ENCODE data around the gene RNASE12. TPM values are rescaled to one million over a fixed set of nuclear protein-coding genes. Genes with fewer than 3 reads are reported as not detected.
A peak's percentile ranks its signal among the peaks of the same experiment; 100 is the strongest.

The RNASE12 gene
- total RNA-seq, 3 donors from 2014 or later, result not detected

DNA sequence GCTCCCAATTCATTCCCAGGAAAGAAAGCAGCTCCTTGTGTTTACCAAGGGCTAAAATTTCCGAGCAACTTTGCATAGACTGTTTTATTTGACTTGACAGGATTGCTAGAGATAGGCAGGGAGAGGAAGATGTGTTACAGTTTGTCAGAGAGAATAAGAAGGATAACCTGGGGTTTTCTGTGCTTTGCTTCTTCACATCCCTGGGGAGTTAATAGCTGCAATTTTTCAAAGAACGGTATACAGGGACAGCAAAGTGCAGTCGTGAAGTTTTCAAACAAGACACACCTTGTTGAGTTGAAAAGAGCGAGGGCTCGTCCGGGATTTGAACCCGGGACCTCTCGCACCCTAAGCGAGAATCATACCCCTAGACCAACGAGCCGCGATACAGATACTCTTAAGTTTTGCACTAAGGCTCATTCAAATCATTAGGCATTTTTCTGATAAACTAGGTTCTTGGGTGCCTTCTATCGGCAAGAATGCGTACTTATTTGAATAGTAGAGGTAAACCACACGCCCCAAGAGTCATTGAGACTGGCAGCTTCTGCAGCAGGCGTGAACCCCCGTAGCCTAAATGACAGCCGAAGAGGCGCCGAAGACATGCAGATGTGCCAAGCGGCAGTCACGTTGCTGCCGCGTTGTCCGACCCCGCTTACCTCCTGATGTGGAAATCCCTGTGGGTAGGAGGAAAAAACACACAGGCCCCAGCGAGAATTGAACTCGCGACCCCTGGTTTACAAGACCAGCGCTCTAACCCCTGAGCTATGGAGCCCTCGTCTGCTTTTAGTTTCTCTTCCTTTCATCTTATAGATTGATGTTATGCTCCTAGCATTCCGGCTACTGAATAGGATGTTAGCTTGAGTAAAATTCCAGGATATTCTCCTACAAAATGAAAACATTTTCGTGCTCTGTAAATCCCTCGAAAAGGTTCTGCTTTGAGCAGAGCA lies 22.2 kb upstream of the RNASE12 start:
- Histone ChIP-seq H3K27me3 (no peaks in the 10 kb centered on the region), H3K36me3 (no peaks in the 10 kb centered on the region), H3K4me1 (no peaks in the 10 kb centered on the region), H3K9me3 (no peaks in the 10 kb centered on the region), H3K27ac (peak overlapping the region; percentile 74 to 83), H3K4me3 (peak overlapping the region; percentile 42 to 69 (median 62))
- peak; percentile 71 to 84 for DNase-seq (ENCODE audit: low spot score in 2 of 2)
- intact Hi-C loops (cut with DNase I; ENCODE audit: low total_unique reads), result loop anchor here (5.0 kb wide), 1 partner anchor 69 kb away; the partner anchor contains the start of gene RNASE4
- TF ChIP-seq, protein P1, sequence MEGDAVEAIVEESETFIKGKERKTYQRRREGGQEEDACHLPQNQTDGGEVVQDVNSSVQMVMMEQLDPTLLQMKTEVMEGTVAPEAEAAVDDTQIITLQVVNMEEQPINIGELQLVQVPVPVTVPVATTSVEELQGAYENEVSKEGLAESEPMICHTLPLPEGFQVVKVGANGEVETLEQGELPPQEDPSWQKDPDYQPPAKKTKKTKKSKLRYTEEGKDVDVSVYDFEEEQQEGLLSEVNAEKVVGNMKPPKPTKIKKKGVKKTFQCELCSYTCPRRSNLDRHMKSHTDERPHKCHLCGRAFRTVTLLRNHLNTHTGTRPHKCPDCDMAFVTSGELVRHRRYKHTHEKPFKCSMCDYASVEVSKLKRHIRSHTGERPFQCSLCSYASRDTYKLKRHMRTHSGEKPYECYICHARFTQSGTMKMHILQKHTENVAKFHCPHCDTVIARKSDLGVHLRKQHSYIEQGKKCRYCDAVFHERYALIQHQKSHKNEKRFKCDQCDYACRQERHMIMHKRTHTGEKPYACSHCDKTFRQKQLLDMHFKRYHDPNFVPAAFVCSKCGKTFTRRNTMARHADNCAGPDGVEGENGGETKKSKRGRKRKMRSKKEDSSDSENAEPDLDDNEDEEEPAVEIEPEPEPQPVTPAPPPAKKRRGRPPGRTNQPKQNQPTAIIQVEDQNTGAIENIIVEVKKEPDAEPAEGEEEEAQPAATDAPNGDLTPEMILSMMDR (IDR thresholded peaks at IDR 0.05), result peak; percentile 88 to 97 (median 96)
- TF ChIP-seq POLR2A (IDR thresholded peaks at IDR 0.05) (no peak), POLR2AphosphoS5 (IDR thresholded peaks at IDR 0.05) (peak; percentile 70 to 85 (median 79))

DNA sequence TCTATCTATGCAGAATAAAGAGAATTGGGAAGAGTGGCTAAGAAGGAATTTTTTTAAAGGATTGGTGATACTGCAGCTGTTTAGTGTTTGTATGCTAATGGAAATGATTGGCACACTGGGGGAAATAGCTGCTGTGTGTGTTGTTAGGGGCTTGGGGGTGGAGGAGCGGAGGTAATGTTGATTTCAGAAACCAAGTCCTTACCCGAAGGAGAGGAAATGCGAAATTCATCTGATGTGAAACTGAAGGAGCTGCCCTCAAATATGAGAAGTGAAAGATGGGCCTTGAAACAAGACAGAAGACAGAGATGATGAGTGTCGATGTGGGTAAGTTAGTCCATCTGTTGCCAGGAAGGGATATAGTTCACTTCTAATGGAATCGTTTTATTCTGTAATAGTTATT lies 21.2 kb upstream of the RNASE12 start:
- TF ChIP-seq POLR2AphosphoS5 (IDR thresholded peaks at IDR 0.05) (no peak), POLR2A (IDR thresholded peaks at IDR 0.05) (no peak)
- TF ChIP-seq, protein P1 (IDR thresholded peaks at IDR 0.05), result no peak
- DNase-seq (ENCODE audit: low spot score in 2 of 2), result no peak
- Histone ChIP-seq H3K27me3 (no peaks in the 10 kb centered on the region), H3K36me3 (no peaks in the 10 kb centered on the region), H3K4me1 (no peaks in the 10 kb centered on the region), H3K9me3 (no peaks in the 10 kb centered on the region), H3K27ac (peak overlapping the region in 1 of 2 donors; percentile 83), H3K4me3 (no peak overlapping the region)
- intact Hi-C loops (cut with DNase I; ENCODE audit: low total_unique reads), result loop anchor here (5.0 kb wide), 1 partner anchor 70 kb away; the partner anchor contains the start of gene RNASE4

DNA sequence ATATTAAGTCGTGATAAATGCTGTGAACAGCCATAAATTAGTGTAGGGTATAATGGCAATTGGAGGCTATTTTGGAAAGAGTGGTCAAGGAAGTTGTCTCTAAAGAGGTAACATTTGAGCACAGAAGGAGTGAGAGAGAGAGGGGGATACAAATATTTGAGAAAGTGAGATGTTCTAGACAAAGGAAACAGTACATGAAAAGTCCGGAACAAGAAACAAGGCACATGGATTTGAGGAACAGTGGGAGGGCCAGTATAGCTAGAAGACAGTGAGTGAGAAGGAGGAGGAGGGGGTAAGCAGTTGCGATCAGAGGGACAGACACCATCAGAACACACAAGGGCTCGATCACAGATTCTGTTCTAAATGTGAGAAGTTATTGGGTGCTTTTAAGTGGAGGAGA lies 20.1 kb upstream of the RNASE12 start:
- H3K27me3 ChIP-seq, result no peaks in the 10 kb centered on the region
- H3K4me1 ChIP-seq, result no peaks in the 10 kb centered on the region
- H3K4me3 ChIP-seq, result no peak overlapping the region
- TF ChIP-seq, protein P1 (IDR thresholded peaks at IDR 0.05), result no peak
- TF ChIP-seq POLR2A (IDR thresholded peaks at IDR 0.05), result no peak
- no peak for TF ChIP-seq POLR2AphosphoS5 (IDR thresholded peaks at IDR 0.05)
- H3K27ac ChIP-seq, result peak overlapping the region in 1 of 2 donors; percentile 29
- intact Hi-C loops (cut with DNase I; ENCODE audit: low total_unique reads), result loop anchor here (5.0 kb wide), 1 partner anchor 71 kb away; the partner anchor contains the start of gene RNASE4
- no peak for DNase-seq (ENCODE audit: low spot score in 2 of 2)
- no peaks in the 10 kb centered on the region for H3K9me3 ChIP-seq
- no peaks in the 10 kb centered on the region for H3K36me3 ChIP-seq

DNA sequence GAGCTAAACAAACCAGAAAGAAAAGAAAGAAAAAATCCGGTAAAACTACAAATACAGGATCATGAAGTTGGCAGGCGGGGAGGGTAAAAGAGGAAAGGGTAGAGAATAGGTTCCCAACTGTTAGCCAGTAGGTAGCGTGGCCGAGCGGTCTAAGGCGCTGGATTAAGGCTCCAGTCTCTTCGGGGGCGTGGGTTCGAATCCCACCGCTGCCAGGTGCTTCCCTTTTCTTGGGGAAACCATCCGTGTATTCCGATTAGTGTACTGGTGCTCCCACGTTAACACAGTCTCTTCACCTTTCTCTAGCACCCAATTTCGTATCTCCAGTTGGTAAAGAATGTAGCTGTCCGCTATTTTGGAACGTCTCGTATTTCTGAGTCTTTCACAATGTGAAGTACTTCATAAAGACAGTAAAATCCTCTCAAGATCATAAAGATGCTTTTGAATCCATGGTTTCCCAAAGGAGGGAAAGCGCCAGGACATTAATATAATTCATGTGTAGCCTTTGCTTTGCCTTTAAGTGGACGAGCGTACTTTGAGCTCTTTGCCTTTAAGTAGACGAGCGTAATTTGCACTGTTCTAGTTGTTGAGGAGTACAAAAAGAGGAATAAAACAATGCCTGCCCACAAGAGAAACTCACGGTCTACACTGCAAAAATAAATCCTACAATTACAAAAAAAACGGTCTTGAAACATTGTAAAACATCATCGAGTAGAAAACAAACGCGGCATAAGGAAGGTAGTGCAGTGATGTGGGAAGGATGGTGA lies 19.0 kb upstream of the RNASE12 start:
- peak in 2 of 3 donors; percentile 44 to 57 for TF ChIP-seq POLR2AphosphoS5 (IDR thresholded peaks at IDR 0.05)
- no peak for TF ChIP-seq POLR2A (IDR thresholded peaks at IDR 0.05)
- TF ChIP-seq, protein P1 (IDR thresholded peaks at IDR 0.05), result no peak
- Histone ChIP-seq H3K9me3 (no peaks in the 10 kb centered on the region), H3K27ac (peak overlapping the region; percentile 77 to 83), H3K4me3 (peak overlapping the region; percentile 78 to 99 (median 83)), H3K4me1 (no peaks in the 10 kb centered on the region), H3K36me3 (no peaks in the 10 kb centered on the region), H3K27me3 (no peaks in the 10 kb centered on the region)
- peak; percentile 71 to 72 for DNase-seq (ENCODE audit: low spot score in 2 of 2)
- intact Hi-C loops (cut with DNase I; ENCODE audit: low total_unique reads), result loop anchor here (5.0 kb wide), 1 partner anchor 72 kb away; the partner anchor contains the start of gene RNASE4
